HPDE6-E6E7 (cell line): ENCODE results near the gene RPS28.
"Not testable (repeated sequence)": the region's sequence is repeated elsewhere in the genome, so short reads cannot be mapped to it uniquely, and the experiment has no call there.

Experiments
- DNase-seq: peaks from one replicate; pipeline ENCODE4 v3.0.0; 2011; ENCODE audit warnings: missing footprints; ENCODE audit errors: extremely low spot score

The RPS28 gene

DNA sequence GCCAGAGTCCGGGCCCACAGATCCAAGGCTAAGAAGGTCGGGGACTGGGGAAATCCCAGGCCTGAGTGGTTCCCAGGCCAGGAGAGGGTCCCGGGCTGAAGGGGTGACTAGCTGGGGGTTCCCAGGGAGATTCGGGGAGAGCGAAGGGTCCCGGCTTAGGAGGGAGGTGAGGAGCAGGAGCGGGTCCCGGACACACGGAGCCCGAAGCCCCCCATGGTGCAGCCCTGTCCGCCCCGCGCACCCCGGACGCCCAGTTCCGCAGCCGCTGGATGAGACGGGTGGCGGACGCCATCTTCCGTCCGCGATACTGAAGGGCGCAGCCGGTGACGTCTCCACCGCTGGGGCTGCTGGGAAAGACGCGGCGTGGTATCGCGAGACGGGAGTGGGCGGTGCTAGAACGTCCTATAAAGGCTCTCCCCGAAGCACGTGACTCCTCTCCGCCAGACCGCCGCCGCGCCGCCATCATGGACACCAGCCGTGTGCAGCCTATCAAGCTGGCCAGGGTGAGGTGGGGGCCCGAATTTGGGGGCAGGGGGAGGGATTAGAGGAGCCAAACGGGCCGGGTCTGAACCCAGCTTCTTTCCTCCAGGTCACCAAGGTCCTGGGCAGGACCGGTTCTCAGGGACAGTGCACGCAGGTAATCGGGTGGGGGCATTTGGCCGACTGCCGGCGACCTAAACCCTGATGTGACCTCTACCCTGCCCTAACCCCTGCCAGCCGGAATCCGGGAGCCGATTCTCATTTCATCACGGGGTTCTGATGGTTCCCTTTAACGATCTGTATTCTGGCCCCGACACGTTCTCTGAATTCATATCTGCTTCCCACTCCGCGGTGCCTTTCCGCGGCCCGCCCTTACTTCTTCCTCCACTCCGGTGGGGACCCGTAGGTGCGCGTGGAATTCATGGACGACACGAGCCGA, at the start of gene RPS28, which contains the start of gene NDUFA7:
Gene RPS28, plus strand, starts transcription at position 430 of the 919 bp plus-strand sequence. Its CDS starts 35 bp downstream, at position 465.
Gene NDUFA7, minus strand, starts transcription at position 309 of the 919 bp plus-strand sequence. Its CDS starts 17 bp downstream, at position 292.
- DNase-seq = peak; percentile 82

GRCh38 chr19:8276508-8276907, 44.8 kb upstream of the RPS28 start:
- not testable (repeated sequence) for DNase-seq

DNA sequence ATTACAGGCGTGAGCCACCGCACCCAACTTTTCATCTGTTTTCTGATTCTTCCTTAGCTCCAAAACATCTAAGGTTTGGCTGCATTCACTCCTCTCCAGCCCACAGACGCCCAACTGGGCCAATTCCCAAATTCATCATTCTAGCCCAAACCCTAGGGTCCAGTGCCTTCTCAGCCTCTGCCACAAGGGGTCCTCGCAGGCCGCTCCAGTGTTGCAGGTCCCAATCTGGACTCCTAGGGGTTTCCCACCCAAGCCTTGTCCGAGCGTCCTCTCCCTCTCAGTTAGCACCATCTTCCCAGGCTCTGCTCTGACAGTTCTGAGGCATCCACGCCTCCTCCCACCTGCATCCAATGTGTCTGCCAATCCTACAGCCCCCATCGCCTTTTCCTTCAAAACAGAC, 30.0 kb upstream of the RPS28 start:
- not testable (repeated sequence) for DNase-seq

DNA sequence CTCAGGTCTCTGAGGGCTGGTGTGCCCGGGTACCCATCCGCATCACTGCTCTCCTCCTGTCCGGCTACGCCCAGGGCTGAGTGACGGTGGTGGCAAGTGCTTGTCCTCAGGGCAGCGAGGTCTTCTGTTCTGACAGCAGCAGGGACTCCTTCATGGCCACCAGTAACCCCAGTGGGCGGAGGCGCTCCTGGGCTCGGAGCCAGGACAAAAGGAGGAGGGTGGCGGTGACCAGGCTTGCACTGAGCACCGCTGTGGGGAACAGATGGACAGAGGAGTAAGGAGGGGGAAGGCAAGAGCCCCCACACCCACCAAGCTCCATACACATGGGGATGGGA, 19.0 kb upstream of the RPS28 start:
- no peak for DNase-seq

DNA sequence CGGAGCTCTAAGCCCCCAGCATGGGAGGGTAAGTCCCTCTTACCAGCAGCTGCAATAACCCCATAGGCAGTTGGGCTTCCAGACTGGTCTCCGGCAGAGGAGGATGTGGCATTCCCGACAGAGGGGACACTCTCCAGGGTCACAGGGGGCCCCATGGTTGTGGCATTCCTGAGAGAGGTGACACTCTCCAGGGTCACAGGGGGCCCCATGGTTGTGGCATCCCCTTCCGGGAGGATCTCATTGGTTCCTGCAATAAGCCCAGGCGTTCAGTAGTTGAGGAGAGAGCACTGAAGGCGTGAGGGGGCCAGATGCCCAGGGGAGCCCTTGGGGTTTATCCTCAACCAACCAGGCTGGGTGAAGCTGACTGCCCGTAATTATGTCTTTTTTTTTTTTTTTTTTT, 18.6 kb upstream of the RPS28 start:
- DNase-seq = no peak

GRCh38 chr19:8304841-8305621, 16.3 kb upstream of the RPS28 start:
- no peak for DNase-seq

DNA sequence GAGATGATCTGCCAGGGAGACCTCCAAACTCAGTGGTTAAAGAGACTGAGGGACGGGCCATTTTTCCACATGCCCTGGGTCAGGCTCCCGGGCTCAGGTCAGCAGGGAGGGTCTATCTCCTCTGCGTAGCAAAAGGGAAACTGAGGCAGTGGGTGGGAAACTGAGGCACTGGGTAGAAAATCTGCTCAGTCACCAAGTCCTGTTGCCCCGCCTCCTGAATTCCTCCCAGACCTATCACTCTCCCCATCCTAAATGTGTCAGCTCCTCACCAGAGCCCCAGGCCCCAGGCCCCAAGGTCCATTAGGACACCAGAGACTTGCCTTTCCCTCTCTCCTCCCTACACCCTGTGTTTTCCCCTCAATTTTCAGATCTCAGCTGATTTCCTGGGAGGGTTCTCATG, 15.5 kb upstream of the RPS28 start:
- no peak for DNase-seq

DNA sequence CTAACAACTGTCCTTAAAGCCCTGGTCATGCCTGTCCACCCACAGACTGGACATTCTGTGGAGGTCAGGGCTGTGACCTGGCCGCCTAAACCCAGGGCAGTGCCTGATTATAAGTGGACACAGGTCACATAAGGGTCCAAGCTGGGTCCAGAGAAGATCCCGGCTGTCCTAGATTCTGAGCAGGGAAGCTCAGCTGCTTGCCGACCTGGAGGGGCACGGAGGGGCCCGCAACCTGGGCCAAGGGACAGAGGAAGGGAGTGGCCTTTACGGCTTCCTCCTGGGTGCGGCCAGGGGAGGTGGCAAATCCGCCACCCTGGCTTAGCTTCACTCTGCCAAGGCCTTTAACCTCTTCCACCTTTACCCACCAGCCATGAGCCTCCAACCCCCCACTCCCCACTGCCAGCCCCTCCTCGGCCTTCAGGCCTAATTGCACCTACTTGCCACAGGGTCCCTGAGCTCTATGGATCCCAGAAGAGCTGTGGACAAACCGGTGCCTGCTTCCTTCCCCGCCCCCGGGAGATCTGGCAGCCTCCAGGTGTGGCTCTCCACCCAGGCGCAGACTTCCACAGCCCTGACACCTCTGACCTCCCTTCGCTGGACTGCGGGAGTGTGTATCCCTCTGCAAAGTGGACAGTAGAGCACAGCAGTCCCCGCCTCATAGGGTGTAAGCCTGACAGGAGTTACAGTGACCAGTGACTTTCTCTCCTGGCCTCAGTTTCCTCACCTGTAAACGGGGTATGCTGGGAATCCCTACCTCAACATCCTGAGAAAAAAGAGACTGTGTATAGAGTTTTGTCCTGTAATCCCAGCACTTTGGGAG, 14.9 kb upstream of the RPS28 start:
- DNase-seq = no peak

DNA sequence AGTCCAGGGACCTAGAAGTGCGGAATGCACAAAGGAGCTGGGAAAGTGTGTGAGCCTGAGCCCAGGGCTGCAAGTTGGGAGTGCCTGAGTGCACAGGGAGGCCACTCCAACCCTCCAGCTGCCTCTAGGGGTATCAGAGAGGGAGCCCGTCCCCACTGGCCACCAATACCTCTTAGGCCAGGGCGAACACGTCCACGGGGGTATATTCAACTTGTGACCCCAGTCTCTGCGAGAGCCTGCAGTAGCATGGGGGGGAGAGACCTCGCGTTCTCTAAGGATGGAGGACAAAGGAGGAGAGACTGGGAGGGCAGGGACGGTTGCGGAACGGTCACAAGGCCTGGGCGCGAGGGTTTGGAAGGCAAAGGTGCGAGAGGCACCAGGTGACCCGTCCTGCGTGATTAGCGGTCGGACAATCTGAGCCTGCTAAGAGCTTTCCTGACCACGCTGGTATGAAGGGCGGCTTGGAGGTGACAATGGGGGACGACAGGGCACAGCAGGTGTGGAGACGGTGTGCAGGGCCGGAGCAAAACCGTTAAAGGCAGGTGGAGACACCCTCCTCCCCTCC, 13.8 kb upstream of the RPS28 start:
- no peak for DNase-seq

- DNase-seq = peak; percentile 96
Measured at GRCh38 chr19:8307965-8308866, 13.1 kb upstream of the RPS28 start, which contains the start of gene CD320. CD320 (minus strand) TSS chr19:8308358; CDS start chr19:8308290, 68 bp downstream.

DNA sequence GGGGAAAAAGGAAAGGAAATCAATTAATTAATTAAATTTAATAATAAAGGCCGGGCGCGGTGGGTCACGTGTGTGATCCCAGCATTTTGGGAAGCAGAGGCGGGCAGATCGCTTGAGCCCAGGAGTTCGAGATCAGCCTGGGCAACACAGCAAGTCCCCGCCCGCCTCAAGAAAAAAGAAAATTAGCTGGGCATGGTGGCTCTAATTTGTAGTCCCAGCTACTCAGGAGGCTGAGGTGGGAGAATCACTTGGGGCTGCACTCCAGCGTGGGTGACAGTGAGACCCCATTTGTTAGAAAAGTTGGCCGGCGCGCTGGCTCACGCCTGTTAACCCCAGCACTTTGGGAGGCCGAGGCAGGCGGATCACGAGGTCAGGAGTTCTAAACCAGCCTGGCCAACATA, 12.4 kb upstream of the RPS28 start:
- DNase-seq = no peak

DNA sequence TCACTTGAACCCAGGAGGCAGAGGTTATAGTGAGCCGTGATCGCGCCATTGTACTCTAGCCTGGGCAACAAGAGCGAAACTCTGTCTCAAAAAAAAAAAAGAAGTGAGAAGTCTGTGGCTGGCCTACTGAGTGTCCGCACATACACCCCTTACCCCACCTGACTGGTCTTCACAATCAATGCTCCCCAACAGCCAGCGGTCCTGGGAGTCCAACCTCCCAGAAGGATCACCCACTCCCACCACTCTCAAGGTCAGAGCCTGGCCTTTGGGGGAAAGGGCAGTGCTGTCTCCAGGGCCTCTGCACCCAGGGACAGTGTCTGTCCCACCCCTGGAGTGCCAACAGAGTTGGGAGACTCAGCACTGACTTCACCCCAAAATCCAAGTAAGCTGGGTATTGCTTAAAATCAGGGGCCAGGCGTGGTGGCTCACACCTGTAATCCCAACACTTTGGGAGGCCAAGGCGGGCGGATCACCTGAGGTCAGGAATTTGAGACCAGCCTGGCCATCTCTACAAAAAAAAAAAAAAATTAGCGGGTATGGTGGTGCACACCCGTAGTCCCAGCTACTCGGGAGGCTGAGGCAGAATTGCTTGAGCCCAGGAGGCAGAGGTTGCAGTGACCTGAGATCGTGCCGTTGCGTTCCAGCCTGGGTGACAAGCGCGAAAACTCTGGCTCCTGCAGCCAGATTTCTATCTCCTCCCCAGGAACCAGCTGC, 10.8 kb upstream of the RPS28 start:
- DNase-seq = no peak

DNA sequence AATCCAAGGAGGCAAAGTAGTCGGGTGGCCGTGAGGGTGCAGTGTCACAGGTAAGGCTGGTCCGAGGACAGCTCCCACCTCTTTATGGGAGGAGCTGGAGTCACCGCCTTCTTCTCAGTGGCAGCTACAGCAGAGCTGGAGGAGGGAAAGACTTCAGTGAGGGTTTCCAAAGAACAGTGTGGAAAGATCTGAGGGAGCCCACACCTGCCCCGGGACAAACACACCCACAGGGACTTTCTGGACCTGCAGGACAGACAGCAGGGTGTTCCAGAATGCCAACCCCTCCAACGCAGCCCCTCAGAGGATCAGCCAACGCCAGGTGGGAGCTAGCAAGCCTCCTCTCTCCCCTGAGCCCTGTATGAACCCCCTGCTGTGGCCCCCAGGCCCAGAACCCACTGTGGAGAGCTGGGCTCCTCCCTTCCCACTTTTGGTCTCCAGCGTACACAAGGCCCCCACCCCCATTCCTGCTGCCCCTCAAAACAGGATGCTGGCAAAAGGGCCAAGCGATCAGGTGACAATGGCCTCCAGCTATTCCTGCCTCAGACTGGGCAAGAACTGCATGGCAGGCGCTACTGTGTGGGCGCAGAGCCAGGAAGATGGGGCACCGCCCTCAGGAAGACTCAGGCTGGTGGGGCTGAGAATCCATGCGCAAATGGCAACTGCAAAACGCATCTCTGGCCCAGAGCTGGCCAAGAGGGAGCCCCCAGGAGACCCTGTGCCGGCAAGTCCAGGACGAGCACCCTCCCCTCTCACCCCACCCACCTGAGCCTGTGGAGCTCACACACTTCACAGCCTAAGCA, 9.6 kb upstream of the RPS28 start:
- no peak for DNase-seq

DNA sequence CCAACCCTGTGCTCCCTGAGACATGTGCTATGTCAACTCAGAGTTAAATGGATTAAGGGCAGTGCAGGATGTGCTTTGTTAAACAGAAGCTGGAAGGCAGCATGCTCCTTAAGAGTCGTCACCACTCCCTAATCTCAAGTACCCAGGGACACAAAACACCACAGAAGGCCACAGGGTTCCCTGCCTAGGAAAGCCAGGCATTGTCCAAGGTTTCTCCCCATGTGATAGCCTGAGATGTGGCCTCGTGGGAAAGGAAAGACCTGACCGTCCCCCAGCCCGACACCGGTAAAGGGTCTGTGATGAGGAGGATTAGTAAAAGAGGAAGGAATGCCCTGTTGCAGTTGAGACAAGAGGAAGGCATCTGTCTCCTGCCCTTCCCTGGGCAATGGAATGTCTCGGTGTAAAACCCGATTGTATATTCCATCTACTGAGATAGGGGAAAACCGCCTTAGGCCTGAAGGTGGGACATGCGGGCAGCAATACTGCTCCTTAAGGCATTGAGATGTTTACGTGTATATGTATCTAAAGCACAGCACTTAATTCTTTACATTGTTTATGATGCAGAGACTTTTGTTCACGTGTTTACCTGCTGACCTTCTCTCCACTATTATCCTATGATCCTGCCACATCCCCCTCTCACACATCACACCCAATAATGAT, 6.2 kb upstream of the RPS28 start:
- not testable (repeated sequence) for DNase-seq

- DNase-seq = no peak
Measured at GRCh38 chr19:8316351-8317125, 4.8 kb upstream of the RPS28 start.

DNA sequence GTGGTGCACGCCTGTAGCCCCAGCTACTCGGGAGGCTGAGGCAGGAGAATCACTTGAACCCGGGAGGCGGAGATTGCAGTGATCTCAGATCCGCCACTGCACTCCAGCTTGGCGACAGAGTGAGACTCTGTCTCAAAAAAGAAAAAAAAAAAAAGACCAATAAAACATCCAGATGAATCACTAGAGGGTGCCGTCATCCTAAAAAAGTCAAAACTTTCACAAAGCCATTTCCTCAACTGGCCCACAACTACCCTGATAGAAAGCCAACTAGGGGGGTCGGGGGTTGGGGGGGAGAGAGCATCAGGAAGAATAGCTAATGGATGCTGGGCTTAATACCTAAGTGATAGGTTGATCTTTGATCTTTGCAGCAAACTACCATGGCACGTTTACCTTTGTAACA, 2.5 kb upstream of the RPS28 start:
- DNase-seq = not testable (repeated sequence)

GRCh38 chr19:8319807-8320520, 1.3 kb upstream of the RPS28 start:
- DNase-seq = no peak
